Measurements from ENCODE around the gene MAST2.

MAST2 gene

GRCh38 chr1:45998020-45998617 lies 194.7 kb downstream of the MAST2 start:
- no peak for DNase-seq

GRCh38 chr1:45999507-45999906 lies 196.1 kb downstream of the MAST2 start:
- DNase-seq, result no peak

GRCh38 chr1:46001081-46001785 lies 197.8 kb downstream of the MAST2 start:
- DNase-seq, result no peak

- DNase-seq, result no peak
Measured at GRCh38 chr1:46002551-46003150, 199.2 kb downstream of the MAST2 start.

GRCh38 chr1:46003315-46003714 lies 199.9 kb downstream of the MAST2 start:
- no peak for DNase-seq

- no peak for DNase-seq
Measured at GRCh38 chr1:46004492-46004891, 201.1 kb downstream of the MAST2 start.

- DNase-seq, result no peak
Measured at GRCh38 chr1:46005594-46005993, 202.2 kb downstream of the MAST2 start.

- no peak for DNase-seq
Measured at GRCh38 chr1:46008585-46008984, 205.2 kb downstream of the MAST2 start.

GRCh38 chr1:46010611-46011010 lies 207.2 kb downstream of the MAST2 start:
- no peak for DNase-seq

GRCh38 chr1:46011121-46011695 lies 207.8 kb downstream of the MAST2 start:
- no peak for DNase-seq

- no peak for DNase-seq
Measured at GRCh38 chr1:46012236-46012635, 208.8 kb downstream of the MAST2 start.

- DNase-seq, result no peak
Measured at GRCh38 chr1:46013581-46013980, 210.2 kb downstream of the MAST2 start.

- no peak for DNase-seq
Measured at GRCh38 chr1:46017876-46018503, 214.6 kb downstream of the MAST2 start.

- DNase-seq, result no peak
Measured at GRCh38 chr1:46019348-46019747, 215.9 kb downstream of the MAST2 start.

- no peak for DNase-seq
Measured at GRCh38 chr1:46020010-46020409, 216.6 kb downstream of the MAST2 start.

GRCh38 chr1:46021046-46021996 lies 217.9 kb downstream of the MAST2 start:
- DNase-seq, result no peak

GRCh38 chr1:46026531-46026930 lies 223.1 kb downstream of the MAST2 start:
- no peak for DNase-seq

- no peak for DNase-seq
Measured at GRCh38 chr1:46027788-46028573, 224.6 kb downstream of the MAST2 start.

GRCh38 chr1:46030074-46030870 lies 226.9 kb downstream of the MAST2 start:
- DNase-seq, result no peak

- DNase-seq, result no peak
Measured at GRCh38 chr1:46030876-46031660, 227.7 kb downstream of the MAST2 start.
